Peyer's patch (tissue), 4 donors: ENCODE measurements around the gene NOL12. TPM values are rescaled to one million over a fixed set of nuclear protein-coding genes. Genes with fewer than 3 reads are reported as not detected.

Experiments used
- DNase-seq, 3 donors: peaks; one replicate each; pipeline ENCODE4 v3.0.0-alpha.2; 2017 to 2019
- H3K27ac ChIP-seq, 4 donors: fragments of 200-600 bp; sonication (generic); one replicate each; pipeline ENCODE4 v1.5.1; 2016 to 2019
- H3K27me3 ChIP-seq, 2 donors: fragments of 200-600 bp; sonication (generic); one replicate each; pipeline ENCODE4 v1.5.1; 2019
- H3K36me3 ChIP-seq, 3 donors: fragments of 200-600 bp; sonication (generic); one replicate each; pipeline ENCODE4 v1.5.1; 2016 to 2019
- H3K4me1 ChIP-seq, 4 donors: fragments of 200-600 bp; sonication (generic); one replicate each; pipeline ENCODE4 v1.5.1; 2016 to 2019
- H3K4me3 ChIP-seq, 4 donors: fragments of 200-600 bp; sonication (generic); 1 replicate in 3 of 4; 2 replicates in 1 of 4; pipeline ENCODE4 v1.5.1; 2016 to 2019; ENCODE audit warnings: mild to moderate bottlenecking in 1 of 4
- H3K9me3 ChIP-seq, 4 donors: fragments of 200-600 bp; sonication (generic); one replicate each; pipeline ENCODE4 v1.5.1; 2016 to 2019; ENCODE audit warnings: mild to moderate bottlenecking in 1 of 4
- POLR2A ChIP-seq, 2 donors: fragments of 450-650 bp; IDR thresholded peaks; one replicate each; pipeline ENCODE4 v1.5.1; 2017; ENCODE audit warnings: antibody characterized with exemption in 2 of 2, mild to moderate bottlenecking in 2 of 2, moderate library complexity in 2 of 2
- total RNA-seq, 4 donors: library from RNA; depleted of rRNA; stranded (reverse); fragments of >200 nt; gene quantifications; one replicate each; pipeline ENCODE4 v1.1.0, GENCODE V29; 2016
- TF ChIP-seq, protein P1 (sequence below), 6 experiments: fragments of 450-650 bp in 4 of 6; fragments of 200-600 bp in 2 of 6; sonication (generic) in 1 of 6; IDR thresholded peaks; one replicate each; pipeline ENCODE4 v1.5.1; 2017 to 2019; ENCODE audit warnings: antibody characterized with exemption in 6 of 6, mild to moderate bottlenecking in 3 of 6, moderate library complexity in 1 of 6

NOL12 gene
- total RNA-seq, 4 donors from 2014 or later: 37.5 to 144 (median 57.1) TPM

DNA sequence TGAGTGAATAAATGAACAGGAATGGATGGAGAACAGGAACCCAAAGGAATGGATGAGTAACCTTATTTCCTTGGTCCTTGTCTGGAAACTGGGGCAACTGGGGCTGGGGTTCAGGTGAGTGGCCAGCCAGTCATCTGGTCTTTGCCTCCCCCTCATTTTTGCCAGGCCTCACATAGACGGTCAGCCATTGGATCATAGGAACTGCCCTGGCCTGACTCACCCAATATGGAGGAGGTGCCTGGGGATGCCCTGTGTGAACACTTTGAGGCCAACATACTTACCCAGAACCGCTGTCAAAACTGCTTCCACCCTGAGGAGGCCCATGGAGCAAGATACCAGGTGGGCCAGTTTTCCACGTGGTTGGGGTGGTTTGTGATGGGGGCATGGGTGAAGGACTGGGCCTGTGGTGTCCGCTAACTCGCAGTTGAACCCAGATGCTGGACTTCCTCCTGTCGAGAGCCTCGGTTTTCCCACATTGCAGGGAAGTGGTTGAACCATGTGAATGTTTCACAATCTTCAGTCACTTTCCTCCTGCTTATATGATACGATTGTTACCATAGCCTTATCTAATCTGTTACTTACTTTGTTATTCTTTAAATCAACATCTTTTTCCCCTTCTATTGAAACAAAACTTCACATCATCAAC lies 15.1 kb downstream of the NOL12 start:
- no peak for TF ChIP-seq POLR2A (IDR thresholded peaks at IDR 0.05)
- TF ChIP-seq, protein P1, sequence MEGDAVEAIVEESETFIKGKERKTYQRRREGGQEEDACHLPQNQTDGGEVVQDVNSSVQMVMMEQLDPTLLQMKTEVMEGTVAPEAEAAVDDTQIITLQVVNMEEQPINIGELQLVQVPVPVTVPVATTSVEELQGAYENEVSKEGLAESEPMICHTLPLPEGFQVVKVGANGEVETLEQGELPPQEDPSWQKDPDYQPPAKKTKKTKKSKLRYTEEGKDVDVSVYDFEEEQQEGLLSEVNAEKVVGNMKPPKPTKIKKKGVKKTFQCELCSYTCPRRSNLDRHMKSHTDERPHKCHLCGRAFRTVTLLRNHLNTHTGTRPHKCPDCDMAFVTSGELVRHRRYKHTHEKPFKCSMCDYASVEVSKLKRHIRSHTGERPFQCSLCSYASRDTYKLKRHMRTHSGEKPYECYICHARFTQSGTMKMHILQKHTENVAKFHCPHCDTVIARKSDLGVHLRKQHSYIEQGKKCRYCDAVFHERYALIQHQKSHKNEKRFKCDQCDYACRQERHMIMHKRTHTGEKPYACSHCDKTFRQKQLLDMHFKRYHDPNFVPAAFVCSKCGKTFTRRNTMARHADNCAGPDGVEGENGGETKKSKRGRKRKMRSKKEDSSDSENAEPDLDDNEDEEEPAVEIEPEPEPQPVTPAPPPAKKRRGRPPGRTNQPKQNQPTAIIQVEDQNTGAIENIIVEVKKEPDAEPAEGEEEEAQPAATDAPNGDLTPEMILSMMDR (IDR thresholded peaks at IDR 0.05): no peak
- no peak for DNase-seq
- H3K27ac ChIP-seq: no peak overlapping the region

DNA sequence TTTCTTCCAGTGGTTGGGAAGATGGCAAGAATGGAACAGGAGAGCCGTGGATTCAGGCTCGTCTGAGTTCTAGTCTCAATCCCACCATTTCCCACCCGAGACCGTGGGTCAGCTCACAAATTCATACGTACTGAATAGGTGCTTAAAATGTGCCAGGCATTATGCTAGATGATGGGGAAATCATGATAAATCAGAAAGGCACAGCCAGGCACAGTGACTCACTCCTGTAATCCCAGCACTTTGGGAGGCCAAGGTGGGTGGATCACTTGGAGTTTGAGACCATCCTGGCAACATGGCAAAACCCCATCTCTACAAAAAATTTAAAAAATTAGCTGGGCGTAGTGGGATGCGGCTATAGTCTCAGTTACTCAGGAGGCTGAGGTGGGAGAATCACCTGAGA lies 17.8 kb downstream of the NOL12 start:
- TF ChIP-seq POLR2A (IDR thresholded peaks at IDR 0.05): no peak
- TF ChIP-seq, protein P1 (IDR thresholded peaks at IDR 0.05): no peak
- no peak overlapping the region for H3K4me3 ChIP-seq

More for the DNA sequence above, 15.1 kb downstream of the NOL12 start:
- no peaks in the 10 kb centered on the region for H3K36me3 ChIP-seq
- H3K4me1 ChIP-seq: peaks cover 0 to 4% (median 0%) of the 10 kb centered on the region in 4 donors
- H3K9me3 ChIP-seq: no peaks in the 10 kb centered on the region
- no peak overlapping the region for H3K4me3 ChIP-seq
- no peaks in the 10 kb centered on the region for H3K27me3 ChIP-seq

DNA sequence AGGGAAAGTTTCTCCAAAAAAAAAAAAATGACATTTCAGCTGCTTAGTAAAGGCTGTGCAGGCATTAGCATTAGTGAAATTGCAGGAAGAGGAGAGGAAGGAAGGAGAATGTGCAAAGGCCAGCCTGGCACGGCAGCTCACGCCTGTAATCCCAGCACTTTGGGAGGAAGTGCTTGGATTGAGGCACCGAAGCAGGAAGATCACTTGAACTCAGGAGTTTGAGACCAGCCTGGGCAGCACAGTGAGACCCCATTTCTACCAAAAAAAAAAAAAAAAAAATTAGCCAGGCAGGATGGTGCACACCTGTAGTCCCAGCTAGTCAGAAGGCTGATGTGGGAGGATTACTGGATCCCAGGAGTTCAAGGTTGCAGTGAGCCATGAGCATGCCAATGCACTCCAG lies 18.5 kb downstream of the NOL12 start:
- Histone ChIP-seq H3K36me3 (no peaks in the 10 kb centered on the region), H3K4me3 (no peak overlapping the region), H3K4me1 (no peaks in the 10 kb centered on the region), H3K27ac (no peak overlapping the region), H3K27me3 (no peaks in the 10 kb centered on the region), H3K9me3 (no peaks in the 10 kb centered on the region)
- TF ChIP-seq, protein P1 (IDR thresholded peaks at IDR 0.05): no peak
- TF ChIP-seq POLR2A (IDR thresholded peaks at IDR 0.05): no peak
- no peak for DNase-seq

More for the DNA sequence above, 17.8 kb downstream of the NOL12 start:
- Histone ChIP-seq H3K36me3 (no peaks in the 10 kb centered on the region), H3K27ac (no peak overlapping the region), H3K4me1 (no peaks in the 10 kb centered on the region), H3K27me3 (no peaks in the 10 kb centered on the region), H3K9me3 (no peaks in the 10 kb centered on the region)
- no peak for DNase-seq

DNA sequence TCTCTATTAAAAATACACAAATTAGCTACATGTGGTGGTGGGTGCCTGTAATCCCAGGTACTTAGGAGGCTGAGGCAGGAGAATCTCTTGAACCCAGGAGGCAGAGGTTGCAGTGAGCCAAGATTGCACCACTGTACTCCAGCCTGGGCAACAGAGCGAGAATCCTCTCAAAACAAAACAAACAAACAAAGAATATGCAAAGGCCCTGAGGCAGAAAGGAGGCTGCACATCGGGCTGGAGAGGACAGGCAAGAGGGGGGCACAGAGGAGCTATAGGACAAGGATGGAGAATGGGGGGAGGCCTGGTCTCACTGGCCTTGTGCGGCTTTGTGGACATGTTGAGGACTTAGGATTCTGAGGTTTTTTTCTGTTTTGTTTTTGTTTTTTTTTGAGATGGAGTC lies 19.1 kb downstream of the NOL12 start:
- no peaks in the 10 kb centered on the region for H3K4me1 ChIP-seq
- no peak for DNase-seq
- H3K36me3 ChIP-seq: no peaks in the 10 kb centered on the region
- H3K9me3 ChIP-seq: no peaks in the 10 kb centered on the region
- H3K27me3 ChIP-seq: no peaks in the 10 kb centered on the region
- no peak overlapping the region for H3K27ac ChIP-seq
- no peak overlapping the region for H3K4me3 ChIP-seq
- TF ChIP-seq, protein P1 (IDR thresholded peaks at IDR 0.05): no peak
- no peak for TF ChIP-seq POLR2A (IDR thresholded peaks at IDR 0.05)

DNA sequence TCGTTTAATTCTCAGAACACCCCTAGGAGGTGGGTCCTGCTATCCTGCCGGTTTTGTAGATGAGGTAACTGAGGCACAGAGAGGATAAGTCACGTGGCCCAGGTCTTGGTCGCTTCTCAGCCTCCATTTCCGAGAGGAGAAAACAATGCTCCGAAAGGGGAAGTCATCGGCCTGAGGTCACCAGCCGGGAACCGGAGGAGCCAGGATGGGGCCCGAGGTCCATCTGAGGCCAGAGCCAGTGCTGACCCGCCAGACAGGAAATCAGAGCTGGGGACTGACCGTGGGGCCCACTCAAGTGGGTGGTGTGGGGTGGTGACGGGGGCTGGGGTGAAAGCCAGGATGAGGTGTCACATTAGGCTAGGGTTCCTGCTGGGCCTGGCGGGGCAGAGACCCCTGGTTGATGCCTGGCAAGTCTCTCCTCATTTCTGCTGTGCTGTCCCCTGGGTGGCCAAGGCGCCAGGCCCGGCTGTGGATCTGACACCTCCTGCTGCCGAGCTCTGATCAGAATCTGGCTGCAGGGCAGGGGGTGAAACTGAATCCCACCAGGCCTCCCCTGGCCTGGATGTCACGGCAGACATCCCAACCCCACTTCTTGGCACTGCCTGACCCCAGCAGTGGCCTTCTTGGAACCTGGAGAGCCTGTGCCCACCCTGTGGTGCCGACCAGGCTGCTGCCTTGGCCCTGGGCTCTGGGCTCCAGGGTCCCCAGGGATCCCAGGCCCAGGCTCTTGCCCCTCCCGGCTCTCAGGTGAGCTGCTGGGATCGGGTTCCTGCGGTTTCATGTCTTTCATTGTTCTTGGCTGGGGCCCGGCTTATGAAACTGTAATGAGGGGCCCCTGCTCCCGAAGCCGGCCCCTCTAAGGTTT lies 22.7 kb downstream of the NOL12 start:
- H3K36me3 ChIP-seq: no peaks in the 10 kb centered on the region
- H3K4me3 ChIP-seq: no peak overlapping the region
- TF ChIP-seq, protein P1 (IDR thresholded peaks at IDR 0.05): no peak
- TF ChIP-seq POLR2A (IDR thresholded peaks at IDR 0.05): no peak
- DNase-seq: no peak
- no peaks in the 10 kb centered on the region for H3K4me1 ChIP-seq
- H3K27me3 ChIP-seq: no peaks in the 10 kb centered on the region
- H3K27ac ChIP-seq: no peak overlapping the region
- no peaks in the 10 kb centered on the region for H3K9me3 ChIP-seq
